Activated CD4-positive, CD25-positive, alpha-beta regulatory T cell treated with anti-CD3 and anti-CD28 coated beads, Interleukin-2, amount 50 U/mL, for 72 hours (primary cell): ENCODE data around the gene RPL41.
"Not testable (repeated sequence)": the region's sequence is repeated elsewhere in the genome, so short reads cannot be mapped to it uniquely, and the experiment has no call there.

Source experiments
- DNase-seq: peaks from one replicate; pipeline ENCODE4 v3.0.0; 2021

RPL41 gene

GRCh38 chr12:56103823-56104108, 12.7 kb upstream of the RPL41 start:
- no peak for DNase-seq

DNA sequence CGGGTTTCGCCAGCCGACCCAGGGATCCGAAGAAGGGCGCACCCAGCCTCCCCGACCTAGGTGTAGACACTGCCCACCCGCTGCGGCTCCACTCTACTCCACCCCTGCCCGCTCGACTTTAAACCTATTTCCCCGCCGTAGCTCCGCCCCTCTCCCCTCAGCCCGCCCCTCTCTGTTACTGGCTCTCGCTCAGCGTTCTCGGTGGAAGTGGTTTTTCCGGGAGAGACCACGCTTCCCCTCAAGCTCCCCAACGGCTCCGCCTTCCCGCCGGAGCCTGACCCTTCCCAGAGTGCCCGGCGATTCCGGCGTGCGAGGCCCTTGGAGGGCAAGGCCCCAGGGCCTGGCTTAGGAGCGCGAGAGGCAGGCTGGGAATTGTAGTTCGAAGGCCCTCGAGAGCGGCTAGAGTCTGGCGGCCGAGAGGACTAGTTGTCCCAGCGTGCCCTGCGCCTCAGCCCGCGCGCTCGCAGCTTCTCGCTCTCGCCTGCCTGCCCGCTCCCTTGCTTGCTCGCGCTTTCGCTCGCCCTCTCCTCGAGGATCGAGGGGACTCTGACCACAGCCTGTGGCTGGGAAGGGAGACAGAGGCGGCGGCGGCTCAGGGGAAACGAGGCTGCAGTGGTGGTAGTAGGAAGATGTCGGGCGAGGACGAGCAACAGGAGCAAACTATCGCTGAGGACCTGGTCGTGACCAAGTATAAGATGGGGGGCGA, 12.2 kb upstream of the RPL41 start, which contains the start of gene PA2G4:
Gene PA2G4 (plus strand): TSS at position 451 of the 706 bp plus-strand sequence. CDS start 179 bp downstream, at position 630.
- DNase-seq: peak; percentile 93

DNA sequence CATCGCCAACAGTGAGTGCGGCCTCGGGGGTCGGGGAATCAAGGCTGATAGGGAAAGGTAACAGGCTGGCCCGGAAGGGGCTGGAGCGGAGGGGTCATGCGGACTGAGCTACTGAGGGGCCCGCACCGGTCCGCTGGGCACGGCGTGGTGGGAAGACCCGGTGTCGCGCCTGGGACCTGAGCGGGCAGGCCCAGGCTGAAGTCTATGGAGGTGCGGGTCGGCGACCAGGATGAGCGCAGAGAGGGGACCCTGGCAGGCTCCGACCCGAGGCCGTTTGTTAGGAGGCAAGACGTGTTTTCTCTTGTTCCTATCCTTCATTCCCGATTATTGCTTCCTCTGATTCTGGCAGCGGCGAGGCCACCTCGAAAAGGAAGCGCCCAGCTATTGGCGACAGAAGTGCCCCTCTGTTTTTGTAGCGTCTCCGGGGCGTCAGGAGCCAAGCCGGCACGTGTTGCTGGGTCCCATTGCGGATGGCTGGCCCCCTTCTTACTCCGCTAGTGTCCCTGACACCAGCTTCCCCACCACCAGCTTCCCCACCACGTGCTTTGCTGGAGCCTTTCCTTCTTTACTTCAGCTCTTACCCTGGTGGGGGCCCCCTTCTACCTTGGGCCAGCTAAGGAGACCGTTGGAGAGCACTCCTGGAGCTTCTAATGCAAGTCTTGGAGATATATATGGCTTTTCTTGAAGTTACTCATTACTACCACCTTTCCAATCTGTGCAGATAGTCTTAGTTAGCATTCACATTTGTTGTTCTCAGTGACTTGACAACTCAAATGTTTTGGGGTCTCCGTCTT, 11.4 kb upstream of the RPL41 start:
- DNase-seq: no peak

GRCh38 chr12:56105609-56105902, 10.9 kb upstream of the RPL41 start:
- DNase-seq: no peak

DNA sequence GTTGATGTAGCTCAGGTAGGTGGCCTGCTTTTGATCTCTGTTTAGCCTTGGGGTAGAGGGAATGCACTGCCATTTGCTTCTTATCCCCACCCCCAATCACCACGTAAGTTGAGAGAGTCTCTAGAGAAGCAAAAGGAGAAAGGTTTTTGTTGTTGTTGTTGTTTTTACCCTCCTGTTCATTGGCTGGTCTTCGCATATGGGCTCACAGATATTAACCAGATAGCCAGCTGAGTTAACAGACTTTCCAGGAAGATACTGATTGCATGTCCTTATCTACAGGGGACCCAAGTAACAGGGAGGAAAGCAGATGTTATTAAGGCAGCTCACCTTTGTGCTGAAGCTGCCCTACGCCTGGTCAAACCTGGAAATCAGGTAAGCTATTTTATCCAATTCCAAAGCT, 9.2 kb upstream of the RPL41 start:
- DNase-seq: no peak

- DNase-seq: no peak
Observed at GRCh38 chr12:56110571-56110970, 5.9 kb upstream of the RPL41 start.

DNA sequence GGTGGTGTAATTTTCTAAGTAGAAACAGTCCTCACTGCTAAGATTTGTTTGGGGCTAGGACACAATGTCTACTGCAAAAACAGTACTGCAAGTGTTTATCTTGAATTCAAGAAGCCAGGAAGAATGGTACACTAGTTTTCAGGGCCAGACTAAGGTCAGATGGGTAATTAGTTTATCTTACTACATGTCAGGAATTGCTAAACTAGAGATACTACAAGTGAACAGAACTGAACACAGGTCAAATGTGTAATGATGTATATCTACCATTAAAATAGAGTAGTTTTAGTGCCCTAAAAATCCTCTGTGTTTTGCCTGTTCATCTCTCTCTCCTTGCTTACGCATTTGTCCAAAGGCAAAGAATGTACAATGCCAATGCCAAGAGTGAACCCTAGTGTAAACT, 2.3 kb upstream of the RPL41 start:
- DNase-seq: no peak

- DNase-seq: no peak
Observed at GRCh38 chr12:56115329-56115728, 1.1 kb upstream of the RPL41 start.

GRCh38 chr12:56117082-56117706, 761 bp downstream of the RPL41 start:
- DNase-seq: not testable (repeated sequence)

- DNase-seq: peak; percentile 94
Observed at GRCh38 chr12:56117778-56118687, 1.6 kb downstream of the RPL41 start, which contains the start of gene ZC3H10. Gene ZC3H10, plus strand, starts transcription at chr12:56118266. Its CDS starts 2,297 bp downstream, at chr12:56120563.

GRCh38 chr12:56118688-56119357, 2.4 kb downstream of the RPL41 start:
- no peak for DNase-seq

DNA sequence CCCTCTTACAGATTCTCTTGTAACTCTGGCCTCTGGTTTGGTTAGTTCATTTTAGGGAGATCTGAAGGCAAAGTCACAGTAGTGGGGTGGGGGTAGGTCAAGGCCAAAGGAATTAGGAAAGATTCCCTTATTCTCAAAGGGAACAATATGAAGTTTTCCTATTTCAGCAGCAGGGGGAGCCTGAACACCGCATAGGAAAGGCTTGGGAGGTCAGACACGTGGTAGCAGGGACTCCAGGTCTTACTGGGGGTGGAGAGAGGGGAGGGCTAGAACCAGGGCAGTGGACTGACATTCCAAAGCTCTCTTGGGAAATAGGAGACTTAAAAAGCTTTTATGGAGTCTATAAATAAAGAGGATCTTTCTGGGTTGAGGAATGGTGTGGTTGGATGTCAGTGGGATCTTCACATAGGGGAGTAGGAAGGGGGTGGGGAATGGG, 2.9 kb downstream of the RPL41 start:
- DNase-seq: no peak

GRCh38 chr12:56120158-56120846, 3.9 kb downstream of the RPL41 start:
- DNase-seq: no peak

- DNase-seq: no peak
Observed at GRCh38 chr12:56121204-56121870, 4.9 kb downstream of the RPL41 start.

- no peak for DNase-seq
Observed at GRCh38 chr12:56122637-56123036, 6.2 kb downstream of the RPL41 start.

- no peak for DNase-seq
Observed at GRCh38 chr12:56124133-56124532, 7.7 kb downstream of the RPL41 start.

DNA sequence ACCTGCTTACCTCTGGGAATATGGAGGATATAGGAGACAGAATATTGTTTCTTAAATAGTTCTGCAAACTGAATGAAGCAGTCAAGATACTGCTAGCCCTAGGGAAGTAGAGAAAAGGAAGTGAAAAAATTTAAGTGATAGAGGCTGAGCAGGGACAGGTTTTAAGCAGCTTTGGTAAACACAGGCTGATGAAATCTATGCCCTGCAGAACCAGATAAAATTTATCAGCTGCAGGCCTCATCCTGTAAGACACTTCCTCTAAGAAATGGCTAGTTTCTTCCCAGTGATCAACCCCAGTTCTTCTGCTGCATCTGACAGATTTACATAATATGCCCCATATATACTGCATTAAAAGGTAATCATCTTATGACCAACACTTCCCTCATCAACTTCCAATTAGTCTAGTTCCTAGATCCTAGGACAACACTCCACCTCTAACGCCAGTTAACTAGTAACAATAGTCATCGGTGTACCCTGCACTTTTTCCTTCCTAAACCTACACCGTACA, 10.4 kb downstream of the RPL41 start:
- DNase-seq: no peak

- no peak for DNase-seq
Observed at GRCh38 chr12:56127485-56127887, 11.1 kb downstream of the RPL41 start.

- DNase-seq: peak; percentile 90
Observed at GRCh38 chr12:56127888-56128669, 11.6 kb downstream of the RPL41 start, which contains the start of gene ESYT1. Gene ESYT1, plus strand, starts transcription at chr12:56128267. Its CDS starts 53 bp downstream, at chr12:56128320.

GRCh38 chr12:56128670-56129205, 12.3 kb downstream of the RPL41 start:
- no peak for DNase-seq
